SJSA1 (cell line): ENCODE data around the gene CCND2. TPM values are rescaled to one million over a fixed set of nuclear protein-coding genes. Genes with fewer than 3 reads are reported as not detected.

Experiments
- DNase-seq, 2 experiments: peaks; one replicate each; pipeline ENCODE4 v3.0.0-alpha.2; 2015 to 2020; ENCODE audit warnings: low spot score in 2 of 2, low read depth in 1 of 2
- H3K27ac ChIP-seq: fragments of 250-450 bp; sonication (Bioruptor Pico); 2 replicates; pipeline ENCODE4 v1.5.1; 2020; ENCODE audit warnings: mild to moderate bottlenecking, moderate library complexity
- H3K27me3 ChIP-seq: fragments of 250-450 bp; sonication (Bioruptor Pico); replicated peaks from 2 replicates; pipeline ENCODE4 v1.5.1; 2020; ENCODE audit warnings: mild to moderate bottlenecking, moderate library complexity
- H3K36me3 ChIP-seq: fragments of 250-450 bp; sonication (Bioruptor Pico); 2 replicates; pipeline ENCODE4 v1.5.1; 2020; ENCODE audit warnings: mild to moderate bottlenecking
- H3K4me1 ChIP-seq: fragments of 250-450 bp; sonication (Bioruptor Pico); replicated peaks from 2 replicates; pipeline ENCODE4 v1.6.1; 2021; ENCODE audit warnings: mild to moderate bottlenecking
- H3K4me3 ChIP-seq: fragments of 250-450 bp; sonication (Bioruptor Pico); 2 replicates; pipeline ENCODE4 v1.5.1; 2020; ENCODE audit warnings: mild to moderate bottlenecking
- H3K9me3 ChIP-seq: fragments of 250-450 bp; sonication (Bioruptor Pico); replicated peaks from 2 replicates; pipeline ENCODE4 v1.5.1; 2020; ENCODE audit warnings: mild to moderate bottlenecking
- total RNA-seq: library from RNA; depleted of rRNA; stranded (reverse); fragments of >200 nt; shearing (Covaris generic); gene quantifications from 2 replicates; pipeline ENCODE4 v1.2.3, GENCODE V29; 2014

The CCND2 gene
- total RNA-seq, 1 experiment from 2014 or later, result 0.08 TPM

- Histone ChIP-seq H3K27ac (no peak overlapping the region), H3K27me3 (no peaks in the 10 kb centered on the region; the same call in 1 of the 2 replicates), H3K4me1 (no peaks in the 10 kb centered on the region), H3K9me3 (no peaks in the 10 kb centered on the region), H3K36me3 (no peaks in the 10 kb centered on the region), H3K4me3 (no peak overlapping the region)
- DNase-seq, result no peak
Measured at GRCh38 chr12:4285070-4285469, 11.5 kb downstream of the CCND2 start.

GRCh38 chr12:4286228-4286627 lies 12.7 kb downstream of the CCND2 start:
- Histone ChIP-seq H3K4me1 (no peaks in the 10 kb centered on the region), H3K27ac (no peak overlapping the region), H3K4me3 (no peak overlapping the region), H3K36me3 (no peaks in the 10 kb centered on the region), H3K27me3 (peaks cover 5% of the 10 kb centered on the region; the same call in 1 of the 2 replicates), H3K9me3 (no peaks in the 10 kb centered on the region)
- DNase-seq, result no peak

- Histone ChIP-seq H3K36me3 (no peaks in the 10 kb centered on the region), H3K4me1 (no peaks in the 10 kb centered on the region), H3K9me3 (no peaks in the 10 kb centered on the region), H3K4me3 (no peak overlapping the region), H3K27ac (no peak overlapping the region), H3K27me3 (peaks cover 9% of the 10 kb centered on the region; the same call in 1 of the 2 replicates)
- DNase-seq, result no peak
Measured at GRCh38 chr12:4286771-4287317, 13.3 kb downstream of the CCND2 start.

GRCh38 chr12:4287325-4288211 lies 14.0 kb downstream of the CCND2 start:
- Histone ChIP-seq H3K4me1 (no peaks in the 10 kb centered on the region), H3K36me3 (no peaks in the 10 kb centered on the region), H3K27ac (no peak overlapping the region), H3K4me3 (no peak overlapping the region), H3K27me3 (peaks cover 13% of the 10 kb centered on the region; the same call in 1 of the 2 replicates), H3K9me3 (no peaks in the 10 kb centered on the region)
- DNase-seq, result no peak

- no peak overlapping the region for H3K27ac ChIP-seq
- no peaks in the 10 kb centered on the region for H3K36me3 ChIP-seq
- no peak overlapping the region for H3K4me3 ChIP-seq
- DNase-seq, result no peak
- H3K9me3 ChIP-seq, result no peaks in the 10 kb centered on the region
- H3K4me1 ChIP-seq, result no peaks in the 10 kb centered on the region
- peaks cover 13% of the 10 kb centered on the region; the same call in 1 of the 2 replicates for H3K27me3 ChIP-seq
Measured at GRCh38 chr12:4288296-4289131, 15.0 kb downstream of the CCND2 start.

GRCh38 chr12:4289231-4289878 lies 15.8 kb downstream of the CCND2 start:
- Histone ChIP-seq H3K27me3 (peaks cover 13% of the 10 kb centered on the region; the same call in 1 of the 2 replicates), H3K36me3 (no peaks in the 10 kb centered on the region), H3K27ac (no peak overlapping the region), H3K4me1 (no peaks in the 10 kb centered on the region), H3K4me3 (no peak overlapping the region), H3K9me3 (no peaks in the 10 kb centered on the region)
- no peak for DNase-seq

GRCh38 chr12:4289998-4290790 lies 16.6 kb downstream of the CCND2 start:
- no peak for DNase-seq
- Histone ChIP-seq H3K9me3 (no peaks in the 10 kb centered on the region; the same call in 1 of the 2 replicates), H3K4me3 (no peak overlapping the region), H3K27ac (no peak overlapping the region), H3K27me3 (peaks cover 13% of the 10 kb centered on the region; the same call in 1 of the 2 replicates), H3K4me1 (no peaks in the 10 kb centered on the region), H3K36me3 (no peaks in the 10 kb centered on the region)

- no peak for DNase-seq
- Histone ChIP-seq H3K27ac (no peak overlapping the region), H3K9me3 (no peaks in the 10 kb centered on the region; the same call in 1 of the 2 replicates), H3K36me3 (no peaks in the 10 kb centered on the region), H3K4me1 (no peaks in the 10 kb centered on the region), H3K27me3 (peaks cover 16% of the 10 kb centered on the region; the same call in 1 of the 2 replicates), H3K4me3 (no peak overlapping the region)
Measured at GRCh38 chr12:4292341-4293073, 18.9 kb downstream of the CCND2 start.

GRCh38 chr12:4293299-4293965 lies 19.9 kb downstream of the CCND2 start:
- Histone ChIP-seq H3K9me3 (no peaks in the 10 kb centered on the region; the same call in 1 of the 2 replicates), H3K4me1 (no peaks in the 10 kb centered on the region), H3K4me3 (no peak overlapping the region), H3K27me3 (peaks cover 16% of the 10 kb centered on the region), H3K27ac (no peak overlapping the region), H3K36me3 (no peaks in the 10 kb centered on the region)
- no peak for DNase-seq

GRCh38 chr12:4293966-4294505 lies 20.5 kb downstream of the CCND2 start:
- no peaks in the 10 kb centered on the region; the same call in 1 of the 2 replicates for H3K9me3 ChIP-seq
- no peak overlapping the region for H3K4me3 ChIP-seq
- DNase-seq, result no peak
- no peaks in the 10 kb centered on the region for H3K36me3 ChIP-seq
- H3K27me3 ChIP-seq, result peaks cover 16% of the 10 kb centered on the region
- H3K4me1 ChIP-seq, result no peaks in the 10 kb centered on the region
- H3K27ac ChIP-seq, result no peak overlapping the region

- Histone ChIP-seq H3K36me3 (no peaks in the 10 kb centered on the region), H3K4me1 (no peaks in the 10 kb centered on the region), H3K4me3 (no peak overlapping the region), H3K27ac (no peak overlapping the region), H3K9me3 (no peaks in the 10 kb centered on the region; the same call in 1 of the 2 replicates), H3K27me3 (peaks cover 8% of the 10 kb centered on the region)
- DNase-seq, result no peak
Measured at GRCh38 chr12:4296751-4297150, 23.2 kb downstream of the CCND2 start.
